Neuronal stem cell (in vitro differentiated cells): ENCODE measurements around the gene THUMPD3.

Experiments used
- DNase-seq: peaks from one replicate; pipeline ENCODE4 v3.0.0-alpha.2; 2013; ENCODE audit warnings: low spot score
- H2AFZ ChIP-seq: one replicate; pipeline ENCODE4 v1.6.1; 2013; ENCODE audit warnings: mild to moderate bottlenecking, low read length, inconsistent platforms
- H2AK5ac ChIP-seq: 2 replicates; pipeline ENCODE4 v1.6.1; 2013; ENCODE audit warnings: low read depth, mild to moderate bottlenecking, inconsistent platforms, low read length, moderate library complexity, mixed read lengths
- H2BK120ac ChIP-seq: 2 replicates; pipeline ENCODE4 v1.6.1; 2013; ENCODE audit warnings: low read depth, mild to moderate bottlenecking, inconsistent platforms, low read length, moderate library complexity, mixed read lengths
- H2BK12ac ChIP-seq: one replicate; pipeline ENCODE4 v1.6.1; 2013; ENCODE audit warnings: low read length, inconsistent platforms
- H2BK15ac ChIP-seq: 2 replicates; pipeline ENCODE4 v1.6.1; 2013; ENCODE audit warnings: mild to moderate bottlenecking, low read length, inconsistent platforms, mixed read lengths
- H2BK5ac ChIP-seq: one replicate; pipeline ENCODE4 v1.6.1; 2013; ENCODE audit warnings: inconsistent platforms, mild to moderate bottlenecking, low read length, moderate library complexity
- H3K14ac ChIP-seq: one replicate; pipeline ENCODE4 v1.6.1; 2013; ENCODE audit warnings: low read length, inconsistent platforms
- H3K18ac ChIP-seq: 2 replicates; pipeline ENCODE4 v1.6.1; 2013; ENCODE audit warnings: low read length, inconsistent platforms
- H3K23ac ChIP-seq: 2 replicates; pipeline ENCODE4 v1.6.1; 2013; ENCODE audit warnings: low read depth, mild to moderate bottlenecking, mixed read lengths, low read length, inconsistent platforms; ENCODE audit not compliant: poor library complexity
- H3K27ac ChIP-seq: replicated peaks from 3 replicates; pipeline ENCODE4 v1.5.1; 2013; ENCODE audit warnings: low read length, inconsistent platforms
- H3K27me3 ChIP-seq, 3 experiments: 2 replicates each; pipeline ENCODE4 v1.6.1; 2013; ENCODE audit warnings: low read length in 3 of 3, mild to moderate bottlenecking in 2 of 3, inconsistent platforms in 1 of 3, low read depth in 1 of 3, mixed read lengths in 1 of 3, moderate library complexity in 1 of 3; ENCODE audit not compliant: control insufficient read depth in 3 of 3, insufficient read depth in 3 of 3
- H3K36me3 ChIP-seq, 2 donors: replicated peaks in 1 of 2; 2 replicates each; pipeline ENCODE4 v1.6.1; 2013; ENCODE audit warnings: low read length in 2 of 2; ENCODE audit not compliant: control insufficient read depth in 2 of 2, insufficient read depth in 2 of 2
- H3K4ac ChIP-seq: 2 replicates; pipeline ENCODE4 v1.6.1; 2013; ENCODE audit warnings: inconsistent platforms, mild to moderate bottlenecking, low read length, moderate library complexity
- H3K4me1 ChIP-seq, 2 donors: 1 replicate in 1 of 2; 2 replicates in 1 of 2; pipeline ENCODE4 v1.6.1; 2013; ENCODE audit warnings: low read length in 2 of 2, low read depth in 1 of 2; ENCODE audit not compliant: control insufficient read depth in 2 of 2, insufficient read depth in 1 of 2
- H3K4me2 ChIP-seq: one replicate; pipeline ENCODE4 v1.6.1; 2013; ENCODE audit warnings: mild to moderate bottlenecking, low read length, inconsistent platforms; ENCODE audit not compliant: insufficient read depth, poor library complexity, severe bottlenecking
- H3K4me3 ChIP-seq, 2 donors: 2 replicates each; pipeline ENCODE4 v1.5.1; 2013; ENCODE audit warnings: low read length in 2 of 2, mild to moderate bottlenecking in 2 of 2, inconsistent platforms in 1 of 2, moderate library complexity in 1 of 2
- H3K79me1 ChIP-seq: one replicate; pipeline ENCODE4 v1.6.1; 2013; ENCODE audit warnings: low read depth, mild to moderate bottlenecking, inconsistent platforms, low read length, moderate library complexity
- H3K9ac ChIP-seq: one replicate; pipeline ENCODE4 v1.6.1; 2013; ENCODE audit warnings: mild to moderate bottlenecking, low read depth, low read length, inconsistent platforms; ENCODE audit not compliant: poor library complexity
- H3K9me3 ChIP-seq, 2 donors: replicated peaks in 1 of 2; 2 replicates each; pipeline versions ENCODE3 to v1.6.1; 2013; ENCODE audit warnings: low read length in 2 of 2, mild to moderate bottlenecking in 2 of 2, inconsistent platforms in 1 of 2, low read depth in 1 of 2, mixed read lengths in 1 of 2, moderate library complexity in 1 of 2; ENCODE audit not compliant: control insufficient read depth in 2 of 2, insufficient read depth in 1 of 2
- H4K8ac ChIP-seq: one replicate; pipeline ENCODE4 v1.6.1; 2013; ENCODE audit warnings: low read depth, mild to moderate bottlenecking, inconsistent platforms, low read length, moderate library complexity
- H4K91ac ChIP-seq: one replicate; pipeline ENCODE4 v1.6.1; 2013; ENCODE audit warnings: low read length, low read depth, mild to moderate bottlenecking, inconsistent platforms; ENCODE audit not compliant: poor library complexity
- WGBS, 2 donors: extraction: QIAGEN DNeasy Blood & Tissue Kit; methylation state at CpG; one replicate each; pipeline ENCODE4 v1.1.7; 2013; ENCODE audit warnings: missing lambda C conversion rate in 2 of 2, mixed read lengths in 1 of 2; ENCODE audit not compliant: insufficient read length in 2 of 2, insufficient replicate concordance in 1 of 2; ENCODE audit errors: extremely low coverage in 2 of 2; 5-methylcytosine and 5-hydroxymethylcytosine counted together

Gene THUMPD3

DNA sequence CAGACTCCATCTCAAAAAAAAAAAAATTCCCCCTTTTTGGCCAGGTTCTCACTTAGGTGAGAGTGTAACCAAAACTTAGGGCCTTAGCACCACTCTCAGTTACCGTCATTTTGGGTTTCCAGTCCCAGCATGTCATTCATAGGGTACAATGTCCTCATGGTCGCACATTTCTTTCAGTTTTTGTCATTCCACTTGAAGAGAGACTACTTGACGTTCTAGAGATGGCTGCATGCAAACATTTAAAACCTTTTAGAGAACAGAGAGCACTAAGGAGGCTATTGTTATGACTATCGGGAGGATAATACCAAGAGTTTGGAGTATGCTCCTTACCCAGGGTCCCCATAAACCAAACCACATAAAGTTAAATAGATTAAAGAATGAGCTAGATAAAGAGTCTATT, 37.9 kb upstream of the THUMPD3 start:
- H2BK120ac ChIP-seq: no peak overlapping the region
- H3K14ac ChIP-seq: no peak overlapping the region
- no peak overlapping the region for H3K4me2 ChIP-seq
- no peak overlapping the region for H2AFZ ChIP-seq
- no peak overlapping the region for H2BK12ac ChIP-seq
- peaks cover 0 to 2% of the 10 kb centered on the region in 2 donors for H3K36me3 ChIP-seq
- no peak for DNase-seq
- H3K4ac ChIP-seq: no peak overlapping the region
- H2BK5ac ChIP-seq: no peak overlapping the region
- H4K91ac ChIP-seq: no peak overlapping the region
- H4K8ac ChIP-seq: no peak overlapping the region
- no peak overlapping the region for H3K18ac ChIP-seq
- no peak overlapping the region for H2BK15ac ChIP-seq
- H3K9me3 ChIP-seq: peaks cover 9 to 39% of the 10 kb centered on the region in 2 donors
- no peak overlapping the region for H3K4me3 ChIP-seq
- no peak overlapping the region for H3K23ac ChIP-seq
- no peak overlapping the region for H2AK5ac ChIP-seq
- no peak overlapping the region for H3K9ac ChIP-seq
- H3K27ac ChIP-seq: no peak overlapping the region
- peaks cover 1 to 2% of the 10 kb centered on the region in 2 donors for H3K4me1 ChIP-seq
- no peaks in the 10 kb centered on the region for H3K79me1 ChIP-seq
- no CpG with 5 or more reads among the region's 4 CpGs for WGBS, 2 donors
- H3K27me3 ChIP-seq: no peaks in the 10 kb centered on the region

DNA sequence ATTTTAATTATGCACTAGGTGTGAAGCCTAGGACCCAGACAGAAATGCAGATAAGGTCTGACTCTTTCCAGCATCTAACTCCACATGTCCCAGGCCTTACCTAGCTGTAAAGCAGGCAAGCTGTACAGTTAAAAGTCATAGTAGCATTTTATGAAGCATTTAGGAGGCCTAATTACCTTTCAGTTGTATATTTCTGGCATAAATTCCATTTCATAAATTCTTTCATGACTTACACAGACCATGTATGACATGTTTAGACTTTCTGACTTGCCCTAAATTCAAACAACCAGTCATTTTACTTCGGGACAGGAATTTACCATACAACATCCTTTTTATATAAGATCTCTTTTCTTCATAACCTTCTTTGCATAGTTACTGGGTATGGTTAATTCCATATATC, 35.3 kb upstream of the THUMPD3 start:
- Histone ChIP-seq H3K14ac (no peak overlapping the region), H2BK120ac (no peak overlapping the region), H2BK5ac (no peak overlapping the region), H3K9ac (no peak overlapping the region), H2BK12ac (no peak overlapping the region), H3K4me1 (no peaks in the 10 kb centered on the region), H2AK5ac (no peak overlapping the region), H3K9me3 (peaks cover 4 to 37% of the 10 kb centered on the region in 2 donors), H3K27ac (no peak overlapping the region), H2BK15ac (no peak overlapping the region), H4K91ac (no peak overlapping the region), H3K23ac (no peak overlapping the region), H3K18ac (no peak overlapping the region), H3K36me3 (peaks cover 0 to under 1% of the 10 kb centered on the region in 2 donors), H3K79me1 (no peaks in the 10 kb centered on the region), H4K8ac (no peak overlapping the region), H3K4me2 (no peak overlapping the region), H3K4ac (no peak overlapping the region), H3K27me3 (no peaks in the 10 kb centered on the region), H2AFZ (no peak overlapping the region), H3K4me3 (no peak overlapping the region)
- DNase-seq: no peak
- WGBS, 2 donors: no CpG with 5 or more reads among the region's 1 CpG

DNA sequence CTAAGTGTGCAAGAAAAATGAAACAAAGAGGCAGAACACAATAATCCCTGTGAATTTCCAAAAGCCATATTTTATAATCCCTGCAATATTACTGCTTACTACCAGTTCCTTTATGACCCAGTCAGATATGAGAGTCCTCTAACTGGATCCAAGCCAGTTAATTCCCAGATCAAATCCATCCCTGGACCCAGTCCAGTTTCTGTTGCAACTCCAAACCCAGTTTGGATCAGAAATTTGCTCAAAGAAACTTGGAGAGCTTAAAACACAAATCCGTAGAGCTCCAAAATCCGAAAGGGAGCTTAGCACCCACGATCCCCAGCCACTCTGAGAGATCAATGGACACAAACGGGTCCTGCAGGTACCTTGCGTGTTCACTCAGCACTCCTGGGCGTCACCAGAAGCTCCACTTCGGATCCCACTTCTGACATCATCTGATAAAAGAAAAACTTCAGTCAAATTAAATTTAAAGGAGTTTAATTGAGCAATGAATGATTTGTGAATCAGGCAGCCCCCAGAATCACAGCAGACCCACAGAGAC, 32.6 kb upstream of the THUMPD3 start:
- no peak overlapping the region for H2BK120ac ChIP-seq
- H3K18ac ChIP-seq: no peak overlapping the region
- H3K4ac ChIP-seq: no peak overlapping the region
- H3K9ac ChIP-seq: no peak overlapping the region
- no peak overlapping the region for H3K27ac ChIP-seq
- no peak overlapping the region for H3K23ac ChIP-seq
- H3K9me3 ChIP-seq: peaks cover 4 to 27% of the 10 kb centered on the region in 2 donors
- no peak overlapping the region for H4K8ac ChIP-seq
- no peak overlapping the region for H2AFZ ChIP-seq
- H3K79me1 ChIP-seq: no peaks in the 10 kb centered on the region
- H2AK5ac ChIP-seq: no peak overlapping the region
- H3K36me3 ChIP-seq: no peaks in the 10 kb centered on the region
- H4K91ac ChIP-seq: no peak overlapping the region
- no peak overlapping the region for H2BK12ac ChIP-seq
- no peaks in the 10 kb centered on the region for H3K27me3 ChIP-seq
- no peak overlapping the region for H3K4me3 ChIP-seq
- H3K4me1 ChIP-seq: no peaks in the 10 kb centered on the region
- H3K4me2 ChIP-seq: no peak overlapping the region
- no peak overlapping the region for H3K14ac ChIP-seq
- no peak overlapping the region for H2BK15ac ChIP-seq
- no peak for DNase-seq
- no peak overlapping the region for H2BK5ac ChIP-seq
- WGBS, 2 donors: no CpG with 5 or more reads among the region's 7 CpGs

DNA sequence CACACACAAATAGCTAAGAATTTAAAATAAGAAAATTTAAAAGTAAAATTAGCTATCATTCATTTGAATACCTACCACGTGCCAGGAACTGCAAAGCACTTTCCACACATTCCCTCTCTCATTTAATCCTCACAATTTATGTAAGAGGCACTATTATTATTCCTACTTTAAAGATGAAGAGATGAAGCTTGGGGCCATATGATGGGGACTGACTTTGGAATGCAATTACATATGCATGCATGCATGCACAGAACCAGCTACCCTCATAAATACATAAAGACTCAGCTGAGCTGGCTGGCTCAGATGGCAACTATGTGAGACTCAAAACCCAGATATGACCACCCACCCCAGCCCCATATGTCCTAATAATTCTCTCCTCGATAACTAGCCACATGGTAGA, 31.7 kb upstream of the THUMPD3 start:
- Histone ChIP-seq H4K91ac (no peak overlapping the region), H2BK120ac (no peak overlapping the region), H3K79me1 (no peaks in the 10 kb centered on the region), H2BK15ac (no peak overlapping the region), H3K9ac (no peak overlapping the region), H3K18ac (no peak overlapping the region), H3K4me1 (no peaks in the 10 kb centered on the region), H3K14ac (no peak overlapping the region), H3K4me3 (no peak overlapping the region), H3K27ac (no peak overlapping the region), H2AK5ac (no peak overlapping the region), H4K8ac (no peak overlapping the region), H3K4ac (no peak overlapping the region), H3K36me3 (no peaks in the 10 kb centered on the region), H3K27me3 (no peaks in the 10 kb centered on the region), H3K9me3 (peaks cover 1 to 25% of the 10 kb centered on the region in 2 donors), H3K4me2 (no peak overlapping the region), H3K23ac (no peak overlapping the region), H2AFZ (no peak overlapping the region), H2BK5ac (no peak overlapping the region), H2BK12ac (no peak overlapping the region)
- DNase-seq: no peak
- WGBS, 2 donors: no CpG with 5 or more reads among the region's 2 CpGs
